OCI-LY1 (cell line): ENCODE measurements around the gene GUK1.

Experiments used
- CTCF ChIP-seq: fragments of 200-600 bp; sonication (generic), shearing (Covaris generic); IDR thresholded peaks from 2 replicates; pipeline ENCODE4 v1.5.1; 2017; ENCODE audit warnings: mild to moderate bottlenecking, antibody characterized with exemption, low read length, moderate library complexity, mixed read lengths
- EZH2 ChIP-seq: fragments of 200-600 bp; sonication (generic), shearing (Covaris generic); IDR thresholded peaks from 2 replicates; pipeline ENCODE4 v1.8.0; 2017; ENCODE audit warnings: borderline replicate concordance, mixed run types, mild to moderate bottlenecking, antibody characterized with exemption, low read length, moderate library complexity, mixed read lengths

GRCh38 chr1:228141226-228142044 lies 1.4 kb downstream of the GUK1 start:
- TF ChIP-seq CTCF: no peak
- TF ChIP-seq EZH2: no peak
